ENCODE results near the gene TBC1D8.

DNA sequence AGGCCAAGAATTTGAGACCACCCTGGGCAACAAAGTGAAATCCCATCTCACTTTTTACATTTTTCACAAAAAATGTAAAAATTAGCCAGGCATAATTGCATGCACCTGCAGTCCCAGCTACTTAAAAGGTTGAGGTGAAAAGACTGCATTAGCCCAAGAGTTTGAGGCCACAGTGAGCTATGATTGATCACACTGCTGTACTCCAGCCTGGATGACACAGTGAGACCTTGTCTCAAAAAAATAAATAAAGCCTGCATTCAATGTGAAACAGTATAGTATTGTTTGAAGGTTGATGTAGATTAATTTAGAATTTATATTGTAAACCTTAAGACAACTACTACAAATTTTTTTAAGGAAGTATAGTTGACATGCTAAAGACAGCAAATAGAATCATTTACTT, 53.5 kb downstream of the TBC1D8 start:
- TF ChIP-seq, protein P1, sequence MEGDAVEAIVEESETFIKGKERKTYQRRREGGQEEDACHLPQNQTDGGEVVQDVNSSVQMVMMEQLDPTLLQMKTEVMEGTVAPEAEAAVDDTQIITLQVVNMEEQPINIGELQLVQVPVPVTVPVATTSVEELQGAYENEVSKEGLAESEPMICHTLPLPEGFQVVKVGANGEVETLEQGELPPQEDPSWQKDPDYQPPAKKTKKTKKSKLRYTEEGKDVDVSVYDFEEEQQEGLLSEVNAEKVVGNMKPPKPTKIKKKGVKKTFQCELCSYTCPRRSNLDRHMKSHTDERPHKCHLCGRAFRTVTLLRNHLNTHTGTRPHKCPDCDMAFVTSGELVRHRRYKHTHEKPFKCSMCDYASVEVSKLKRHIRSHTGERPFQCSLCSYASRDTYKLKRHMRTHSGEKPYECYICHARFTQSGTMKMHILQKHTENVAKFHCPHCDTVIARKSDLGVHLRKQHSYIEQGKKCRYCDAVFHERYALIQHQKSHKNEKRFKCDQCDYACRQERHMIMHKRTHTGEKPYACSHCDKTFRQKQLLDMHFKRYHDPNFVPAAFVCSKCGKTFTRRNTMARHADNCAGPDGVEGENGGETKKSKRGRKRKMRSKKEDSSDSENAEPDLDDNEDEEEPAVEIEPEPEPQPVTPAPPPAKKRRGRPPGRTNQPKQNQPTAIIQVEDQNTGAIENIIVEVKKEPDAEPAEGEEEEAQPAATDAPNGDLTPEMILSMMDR (IDR thresholded peaks at IDR 0.05) = no peak
- no peak for TF ChIP-seq EZH2 (IDR thresholded peaks at IDR 0.05)

Measured in neural progenitor cell (in vitro differentiated cells).